Right atrium auricular region (tissue), 2 donors: ENCODE measurements around the gene NSUN3. TPM values are rescaled to one million over a fixed set of nuclear protein-coding genes. Genes with fewer than 3 reads are reported as not detected.
A peak's percentile ranks its signal among the peaks of the same experiment; 100 is the strongest.

Source experiments
- DNase-seq: peaks from one replicate; pipeline ENCODE4 v3.0.0-alpha.2; 2019; ENCODE audit warnings: low spot score
- H3K27ac ChIP-seq, 2 donors: fragments of 200-600 bp; sonication (generic); 1 replicate in 1 of 2; 2 replicates in 1 of 2; pipeline ENCODE4 v1.5.1; 2016 to 2019
- H3K27me3 ChIP-seq, 2 donors: fragments of 200-600 bp; sonication (generic); one replicate each; pipeline versions ENCODE4 v1.5.1 to v1.6.0; 2017 to 2019
- H3K36me3 ChIP-seq: fragments of 200-600 bp; sonication (generic); one replicate; pipeline ENCODE4 v1.5.1; 2016
- H3K4me1 ChIP-seq, 2 donors: fragments of 200-600 bp; sonication (generic); one replicate each; pipeline versions ENCODE4 v1.5.1 to v1.6.0; 2017 to 2019
- H3K4me3 ChIP-seq, 2 donors: fragments of 200-600 bp; sonication (generic); 1 replicate in 1 of 2; 2 replicates in 1 of 2; pipeline ENCODE4 v1.5.1; 2017 to 2019; ENCODE audit warnings: mild to moderate bottlenecking in 1 of 2, moderate library complexity in 1 of 2
- H3K9me3 ChIP-seq, 2 donors: fragments of 200-600 bp; sonication (generic); one replicate each; pipeline ENCODE4 v1.5.1; 2019
- total RNA-seq, 2 donors: library from RNA; depleted of rRNA; stranded (reverse); fragments of >200 nt; gene quantifications; one replicate each; pipeline ENCODE4 v1.1.0, GENCODE V29; 2016
- TF ChIP-seq, protein P1 (sequence below), 2 donors: fragments of 200-600 bp; sonication (generic); IDR thresholded peaks; one replicate each; pipeline ENCODE4 v1.5.1; 2019; ENCODE audit warnings: antibody characterized with exemption in 2 of 2

Gene NSUN3
- 1 to 10 TPM; 6.1 to 6.6 TPM for total RNA-seq

- Histone ChIP-seq H3K4me1 (peaks cover 0 to 18% of the 10 kb centered on the region in 2 donors), H3K36me3 (peaks cover 4% of the 10 kb centered on the region), H3K9me3 (no peaks in the 10 kb centered on the region), H3K4me3 (peak within 1 kb of the TSS; percentile 66 to 73), H3K27ac (peak within 1 kb of the TSS; percentile 90 to 91), H3K27me3 (no peaks in the 10 kb centered on the region)
- TF ChIP-seq, protein P1, sequence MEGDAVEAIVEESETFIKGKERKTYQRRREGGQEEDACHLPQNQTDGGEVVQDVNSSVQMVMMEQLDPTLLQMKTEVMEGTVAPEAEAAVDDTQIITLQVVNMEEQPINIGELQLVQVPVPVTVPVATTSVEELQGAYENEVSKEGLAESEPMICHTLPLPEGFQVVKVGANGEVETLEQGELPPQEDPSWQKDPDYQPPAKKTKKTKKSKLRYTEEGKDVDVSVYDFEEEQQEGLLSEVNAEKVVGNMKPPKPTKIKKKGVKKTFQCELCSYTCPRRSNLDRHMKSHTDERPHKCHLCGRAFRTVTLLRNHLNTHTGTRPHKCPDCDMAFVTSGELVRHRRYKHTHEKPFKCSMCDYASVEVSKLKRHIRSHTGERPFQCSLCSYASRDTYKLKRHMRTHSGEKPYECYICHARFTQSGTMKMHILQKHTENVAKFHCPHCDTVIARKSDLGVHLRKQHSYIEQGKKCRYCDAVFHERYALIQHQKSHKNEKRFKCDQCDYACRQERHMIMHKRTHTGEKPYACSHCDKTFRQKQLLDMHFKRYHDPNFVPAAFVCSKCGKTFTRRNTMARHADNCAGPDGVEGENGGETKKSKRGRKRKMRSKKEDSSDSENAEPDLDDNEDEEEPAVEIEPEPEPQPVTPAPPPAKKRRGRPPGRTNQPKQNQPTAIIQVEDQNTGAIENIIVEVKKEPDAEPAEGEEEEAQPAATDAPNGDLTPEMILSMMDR (IDR thresholded peaks at IDR 0.05) = no peak
- DNase-seq = peak; percentile 96
Measured at GRCh38 chr3:94062513-94063404, at the start of gene NSUN3, which contains the start of gene DHFR2. TSS of gene NSUN3 (plus strand) at chr3:94063061. CDS start at chr3:94063127, 66 bp downstream. TSS of gene DHFR2 (minus strand) at chr3:94062916. CDS start at chr3:94061511, 1,405 bp downstream.

DNA sequence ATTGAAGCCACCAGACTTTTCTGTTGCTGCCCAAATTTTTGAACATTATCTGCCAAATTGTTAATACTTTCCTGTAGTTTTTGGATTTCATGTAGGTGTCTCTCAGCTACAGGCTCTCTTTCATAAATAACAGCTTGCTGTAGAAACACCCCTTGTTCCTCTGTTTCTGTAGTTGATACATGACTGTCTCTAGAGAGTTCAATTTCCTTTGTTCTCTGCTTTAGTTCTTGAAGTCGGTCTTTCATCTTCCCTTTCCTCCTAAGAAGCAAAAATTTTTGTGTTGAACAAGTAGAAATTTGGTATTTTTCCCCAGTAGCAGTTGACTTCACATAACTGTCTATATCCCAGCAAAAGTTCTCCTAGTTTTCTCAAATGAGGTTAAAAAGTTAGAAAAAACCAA, 47.8 kb upstream of the NSUN3 start:
- Histone ChIP-seq H3K27me3 (no peaks in the 10 kb centered on the region), H3K4me1 (no peaks in the 10 kb centered on the region), H3K9me3 (no peaks in the 10 kb centered on the region), H3K4me3 (no peak overlapping the region), H3K36me3 (no peaks in the 10 kb centered on the region), H3K27ac (no peak overlapping the region)
- no peak for DNase-seq
- TF ChIP-seq, protein P1 (IDR thresholded peaks at IDR 0.05) = no peak

DNA sequence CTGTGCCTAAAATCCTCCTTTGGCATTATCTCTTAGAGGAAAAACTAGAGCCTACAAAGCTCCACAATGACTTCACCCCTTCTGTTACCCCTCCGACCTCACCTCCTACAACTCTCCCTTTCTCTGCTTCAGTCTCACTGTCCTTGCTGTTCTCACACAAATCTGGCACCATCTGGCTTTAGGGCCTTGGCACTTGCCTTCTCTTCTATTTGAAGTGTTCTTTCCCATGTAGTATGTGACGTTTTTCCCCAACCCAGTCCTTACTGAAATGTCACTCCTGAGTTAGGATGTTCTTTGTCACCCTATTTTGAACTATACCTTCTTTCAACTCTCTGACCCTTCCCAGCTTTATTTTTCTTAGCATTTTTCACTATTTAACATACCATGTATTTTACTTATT, 43.2 kb upstream of the NSUN3 start:
- TF ChIP-seq, protein P1 (IDR thresholded peaks at IDR 0.05) = no peak
- Histone ChIP-seq H3K36me3 (no peaks in the 10 kb centered on the region), H3K27me3 (no peaks in the 10 kb centered on the region), H3K4me3 (no peak overlapping the region), H3K4me1 (no peaks in the 10 kb centered on the region), H3K27ac (no peak overlapping the region), H3K9me3 (no peaks in the 10 kb centered on the region)
- DNase-seq = no peak

GRCh38 chr3:94020293-94020692, 42.6 kb upstream of the NSUN3 start:
- TF ChIP-seq, protein P1 (IDR thresholded peaks at IDR 0.05) = no peak
- no peaks in the 10 kb centered on the region for H3K27me3 ChIP-seq
- no peak for DNase-seq
- H3K9me3 ChIP-seq = no peaks in the 10 kb centered on the region
- no peaks in the 10 kb centered on the region for H3K4me1 ChIP-seq
- no peak overlapping the region for H3K27ac ChIP-seq
- no peaks in the 10 kb centered on the region for H3K36me3 ChIP-seq
- H3K4me3 ChIP-seq = no peak overlapping the region

DNA sequence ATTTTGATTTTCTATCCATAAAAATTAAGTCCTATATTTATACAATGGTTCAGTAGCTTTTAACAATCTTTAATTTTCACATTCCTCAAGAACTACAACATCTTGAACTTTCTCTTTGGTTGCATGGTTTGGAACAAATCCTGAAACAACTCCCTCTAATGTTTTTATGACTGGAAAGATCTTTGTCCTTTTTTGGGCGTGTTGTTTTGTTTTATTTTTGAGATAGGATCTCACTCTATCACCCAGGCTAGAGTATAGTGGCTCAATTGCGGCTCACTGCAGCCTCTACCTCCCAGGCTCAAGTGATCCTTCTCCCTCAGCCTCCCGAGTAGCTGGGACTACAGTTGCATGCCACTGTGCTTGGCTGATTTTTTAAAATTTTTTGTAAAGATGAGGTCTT, 38.5 kb upstream of the NSUN3 start:
- H3K27ac ChIP-seq = no peak overlapping the region
- TF ChIP-seq, protein P1 (IDR thresholded peaks at IDR 0.05) = no peak

More for the DNA sequence above, 38.5 kb upstream of the NSUN3 start:
- no peak for DNase-seq
- Histone ChIP-seq H3K27me3 (no peaks in the 10 kb centered on the region), H3K36me3 (no peaks in the 10 kb centered on the region), H3K4me1 (no peaks in the 10 kb centered on the region), H3K9me3 (no peaks in the 10 kb centered on the region), H3K4me3 (no peak overlapping the region)
